OCI-M1 (cell line): ENCODE data around the gene MED22.
"Not testable (repeated sequence)": the region's sequence is repeated elsewhere in the genome, so short reads cannot be mapped to it uniquely, and the experiment has no call there.

Experiments used
- DNase-seq: peaks from one replicate; lab custom pipeline; 2025; lab: John Stamatoyannopoulos, UW

The MED22 gene

DNA sequence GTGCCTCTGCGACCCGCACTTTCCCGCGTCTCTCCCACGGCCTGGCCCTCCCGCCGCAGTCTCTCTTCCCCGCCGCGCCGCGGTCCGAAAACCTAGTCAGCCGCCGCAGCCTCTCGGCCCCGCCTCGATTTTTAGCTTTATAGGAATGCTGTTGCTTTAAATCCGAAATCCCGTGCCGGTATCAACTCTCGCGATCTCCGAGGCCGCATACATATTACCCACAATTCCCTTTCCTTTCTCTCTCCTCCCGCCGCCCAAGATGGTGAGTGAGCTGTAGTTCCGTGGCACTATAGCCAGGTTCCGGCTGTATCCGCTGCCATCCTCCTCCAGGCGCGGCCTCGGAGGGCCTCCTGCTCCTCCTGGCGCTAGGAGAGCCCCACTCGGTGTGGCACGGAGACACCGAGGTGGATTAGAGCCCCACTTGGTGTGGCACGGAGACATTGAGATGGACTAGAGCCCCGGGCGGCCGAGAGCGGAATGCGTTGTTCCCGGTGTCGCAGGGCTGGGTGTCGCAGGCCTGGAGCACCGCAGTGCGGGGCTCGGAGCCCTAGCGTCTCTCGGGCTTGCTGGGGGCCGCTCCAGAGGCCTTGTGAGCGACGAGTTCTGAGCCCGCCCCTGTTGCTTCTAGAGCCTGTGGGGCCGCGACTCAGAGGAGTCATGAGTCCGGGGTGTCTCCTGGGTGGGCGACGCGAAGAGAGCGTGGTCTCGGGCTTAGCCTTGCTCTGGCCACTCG is at the start of gene MED22, which contains the start of gene RPL7A:
Gene MED22 (minus strand): TSS at position 147 of the 733 bp plus-strand sequence. CDS start 1,469 bp downstream, outside the sequence.
Gene RPL7A (plus strand): TSS at position 234 of the 733 bp plus-strand sequence. CDS start 26 bp downstream, at position 260.
- peak; percentile 97 for DNase-seq

DNA sequence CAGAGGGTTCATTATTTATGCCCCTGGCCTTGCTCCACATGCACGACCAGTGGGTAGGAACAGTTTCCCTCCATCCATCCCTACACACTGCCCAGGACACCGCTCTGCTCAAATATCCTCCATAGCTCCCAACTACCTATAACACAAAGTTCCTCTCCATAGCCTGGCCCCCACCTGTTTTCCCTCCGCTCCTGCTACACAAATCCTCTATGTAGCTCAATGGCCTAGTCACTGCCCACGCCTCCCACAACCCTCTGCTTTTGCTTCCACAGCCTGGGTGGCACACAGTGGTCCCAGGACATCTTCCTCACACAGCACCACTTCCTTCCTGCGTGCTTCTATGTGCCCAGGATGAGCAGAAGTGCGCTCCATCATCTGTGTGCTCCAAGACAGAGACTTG is 49.4 kb upstream of the MED22 start:
- DNase-seq = no peak

DNA sequence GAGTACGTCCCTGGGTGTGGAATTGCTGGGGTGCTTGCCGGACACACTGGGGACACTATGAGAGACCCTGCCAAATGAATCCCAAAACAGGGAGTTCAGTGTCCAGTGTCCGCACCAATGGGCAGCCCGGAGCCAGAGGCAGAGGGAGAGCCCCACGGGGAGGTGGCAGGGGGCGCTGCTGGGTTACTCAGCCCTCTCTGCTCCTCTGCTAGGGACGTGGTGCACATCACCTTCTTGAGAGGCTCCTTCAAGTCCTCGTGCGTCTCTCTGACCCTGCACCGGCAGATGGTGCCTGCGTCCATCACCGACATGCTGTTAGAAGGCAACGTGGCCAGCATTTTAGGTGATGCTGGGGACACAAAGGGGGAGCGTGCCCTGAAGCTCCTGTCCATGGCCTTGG is 49.0 kb upstream of the MED22 start:
- DNase-seq = peak; percentile 30

DNA sequence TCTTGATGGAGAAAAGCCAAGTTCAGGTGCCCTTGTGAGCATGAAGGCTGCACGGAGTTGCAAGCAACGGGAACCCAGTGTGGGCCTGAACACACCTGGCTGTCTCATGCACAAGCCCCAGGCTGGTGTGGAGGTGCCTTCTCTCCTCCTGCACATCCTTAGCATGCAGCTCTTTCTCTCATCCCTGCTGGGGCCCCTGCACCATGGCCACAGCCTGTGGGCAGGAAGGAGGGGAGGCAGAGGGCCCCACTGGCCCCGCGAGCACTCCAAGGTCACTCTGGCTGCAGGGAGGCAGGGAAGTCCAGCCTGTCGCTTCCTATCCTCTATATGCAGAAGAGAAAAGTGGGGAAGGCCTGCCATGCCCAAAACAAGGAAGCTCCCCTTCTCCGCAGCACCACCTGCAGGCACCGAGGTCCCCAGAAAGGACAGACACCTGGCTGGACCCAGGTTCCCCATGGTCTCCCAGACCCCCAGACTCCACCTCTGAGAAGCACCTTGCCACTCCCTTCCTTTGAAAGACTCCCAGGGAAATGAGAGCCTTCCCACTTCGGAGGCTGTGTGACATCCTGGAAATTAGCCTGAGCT is 46.8 kb upstream of the MED22 start:
- DNase-seq = no peak

DNA sequence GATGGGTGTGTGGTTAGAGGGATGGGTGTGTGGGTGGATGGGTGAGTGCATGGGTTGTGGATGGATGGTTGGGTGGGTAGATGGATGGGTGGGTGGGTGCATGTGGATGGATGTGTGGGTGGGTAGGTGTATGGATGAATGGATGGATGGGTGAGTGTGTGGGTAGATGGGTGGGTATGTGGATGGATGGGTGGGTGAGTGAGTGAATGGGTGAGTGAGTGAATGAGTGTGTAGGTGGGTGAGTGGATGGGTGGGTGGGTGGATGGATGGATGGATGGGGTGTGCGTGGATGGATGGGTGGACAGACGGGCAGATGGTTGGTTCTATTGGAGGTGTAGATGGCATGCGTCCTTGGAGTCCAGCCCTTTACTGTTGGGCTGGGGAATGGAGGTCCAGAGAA is 45.5 kb upstream of the MED22 start:
- DNase-seq = no peak

DNA sequence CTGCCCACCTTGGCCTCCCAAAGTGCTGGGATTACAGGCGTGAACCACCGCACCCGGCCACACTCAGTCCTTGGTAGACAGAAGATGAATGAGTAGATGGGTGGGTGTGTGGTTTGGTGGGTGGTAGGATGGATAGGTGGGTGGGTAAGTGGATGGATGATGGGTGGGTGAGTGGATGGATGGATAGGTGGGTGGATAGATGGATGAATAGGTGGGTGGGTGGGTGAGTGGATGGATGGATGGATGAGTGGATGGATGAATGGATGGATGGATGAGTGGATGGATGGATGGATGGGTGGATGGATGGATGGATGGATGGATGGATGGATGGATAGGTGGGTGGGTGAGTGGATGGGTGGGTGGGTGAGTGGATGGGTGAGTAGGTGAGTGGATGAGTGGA is 44.4 kb upstream of the MED22 start:
- not testable (repeated sequence) for DNase-seq

DNA sequence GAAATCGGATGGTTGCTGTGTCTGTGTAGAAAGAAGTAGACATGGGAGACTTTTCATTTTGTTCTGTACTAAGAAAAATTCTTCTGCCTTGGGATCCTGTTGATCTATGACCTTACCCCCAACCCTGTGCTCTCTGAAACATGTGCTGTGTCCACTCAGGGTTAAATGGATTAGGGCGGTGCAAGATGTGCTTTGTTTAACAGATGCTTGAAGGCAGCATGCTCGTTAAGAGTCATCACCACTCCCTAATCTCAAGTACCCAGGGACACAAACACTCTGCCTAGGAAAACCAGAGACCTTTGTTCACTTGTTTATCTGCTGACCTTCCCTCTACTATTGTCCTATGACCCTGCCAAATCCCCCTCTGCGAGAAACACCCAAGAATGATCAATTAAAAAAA is 43.5 kb upstream of the MED22 start:
- not testable (repeated sequence) for DNase-seq

DNA sequence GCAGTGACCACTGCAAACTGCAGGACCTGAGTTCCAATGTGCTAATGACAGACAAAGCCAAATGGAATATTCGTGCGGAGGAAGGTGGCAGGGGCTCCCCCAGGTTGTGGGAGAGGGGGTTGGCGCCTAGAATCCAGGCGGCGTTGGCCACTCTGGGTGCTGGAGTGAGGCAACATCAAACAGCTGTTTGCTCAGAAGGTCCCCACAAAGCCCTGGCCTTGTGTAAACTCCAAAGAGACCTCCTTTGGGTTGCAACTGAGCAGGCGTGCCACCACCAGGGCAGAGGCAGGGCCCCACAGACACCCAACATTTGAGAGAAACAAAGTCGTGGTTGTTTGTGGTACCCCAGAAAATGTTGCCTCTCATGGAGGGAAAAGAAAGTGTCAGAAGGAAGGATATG is 42.8 kb upstream of the MED22 start:
- DNase-seq = no peak

DNA sequence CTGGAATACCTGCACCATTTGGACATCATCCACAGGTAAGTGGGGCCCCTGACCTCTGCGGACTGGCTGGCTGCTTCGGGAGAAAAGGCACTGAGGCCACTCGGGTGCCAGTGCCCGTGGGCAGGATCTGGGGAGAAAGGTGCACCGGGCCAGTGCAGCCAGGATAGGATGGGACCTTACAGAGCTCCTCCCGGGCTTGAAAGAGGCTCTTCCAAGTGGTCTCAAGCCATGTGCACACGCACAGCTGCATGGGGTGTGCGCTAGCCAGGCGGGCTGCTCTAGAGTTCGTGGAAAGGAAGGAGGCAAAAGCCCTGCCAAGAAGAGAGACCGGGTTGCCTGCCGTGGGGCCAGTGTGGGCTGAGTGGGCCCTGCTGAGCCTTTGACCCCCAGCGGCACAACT is 41.6 kb upstream of the MED22 start:
- no peak for DNase-seq

DNA sequence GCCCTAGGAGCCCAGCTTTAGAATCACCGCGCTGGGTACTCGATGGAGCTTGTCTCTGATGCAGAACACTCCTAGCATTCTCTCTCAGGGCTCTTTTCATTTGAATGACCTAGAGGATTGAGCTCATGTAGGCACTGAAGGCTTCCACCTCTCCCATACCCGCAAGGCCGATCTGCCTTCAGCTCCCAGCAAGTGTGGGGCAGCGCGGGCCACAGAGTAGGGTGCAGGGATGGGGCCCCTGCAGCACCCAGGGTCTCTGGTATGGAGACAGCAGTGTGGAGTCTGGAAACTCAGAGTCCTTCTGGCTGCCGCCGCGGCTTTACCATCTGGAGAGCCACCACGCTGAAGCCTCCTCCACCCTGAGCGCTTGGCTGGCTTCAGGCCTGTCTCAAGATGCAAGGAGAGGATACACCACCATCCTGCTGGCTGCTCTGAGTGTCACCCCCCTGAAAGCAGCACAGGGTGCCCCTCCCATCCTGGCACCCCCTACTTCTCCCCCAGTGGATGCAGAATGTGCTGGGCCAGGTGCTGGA is 41.2 kb upstream of the MED22 start:
- no peak for DNase-seq

DNA sequence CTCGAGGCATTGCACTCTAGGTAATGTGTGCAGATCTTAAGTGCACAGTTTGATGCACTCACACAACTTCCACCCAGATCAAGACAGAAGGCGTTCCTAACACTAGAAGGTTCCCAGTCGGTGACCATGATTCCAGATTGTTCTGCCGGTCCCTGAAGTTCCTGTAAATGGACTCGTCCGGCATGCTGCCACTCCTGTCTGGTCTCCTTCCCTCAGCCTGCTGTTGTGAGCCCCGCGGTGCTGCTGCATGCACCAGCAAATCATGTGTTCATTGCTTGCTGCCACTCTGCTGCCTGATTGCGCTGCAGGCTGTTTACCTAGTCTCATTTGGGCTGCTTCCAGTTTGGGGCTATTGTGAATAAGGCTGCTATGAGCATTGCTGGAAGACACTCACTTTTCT is 39.7 kb upstream of the MED22 start:
- no peak for DNase-seq

DNA sequence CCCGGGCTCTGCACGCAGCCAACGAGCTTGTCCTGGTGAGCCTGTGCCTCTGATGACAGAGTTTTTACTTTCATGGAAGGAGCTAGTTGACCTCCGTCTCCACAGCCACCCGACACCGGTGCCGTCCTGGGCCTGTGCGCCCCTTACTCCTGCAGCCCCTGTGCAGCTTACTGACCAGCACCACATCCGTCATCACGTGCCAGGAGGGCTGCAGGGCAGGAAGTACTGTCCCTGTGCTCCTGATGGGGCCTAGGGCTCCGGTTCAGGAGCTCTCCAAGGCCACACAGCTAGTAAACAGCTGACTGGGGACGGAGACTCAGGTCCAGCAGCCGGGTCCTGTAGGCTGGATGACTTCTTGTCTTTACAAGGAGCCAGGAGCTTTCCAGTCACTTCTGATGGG is 38.4 kb upstream of the MED22 start:
- no peak for DNase-seq

DNA sequence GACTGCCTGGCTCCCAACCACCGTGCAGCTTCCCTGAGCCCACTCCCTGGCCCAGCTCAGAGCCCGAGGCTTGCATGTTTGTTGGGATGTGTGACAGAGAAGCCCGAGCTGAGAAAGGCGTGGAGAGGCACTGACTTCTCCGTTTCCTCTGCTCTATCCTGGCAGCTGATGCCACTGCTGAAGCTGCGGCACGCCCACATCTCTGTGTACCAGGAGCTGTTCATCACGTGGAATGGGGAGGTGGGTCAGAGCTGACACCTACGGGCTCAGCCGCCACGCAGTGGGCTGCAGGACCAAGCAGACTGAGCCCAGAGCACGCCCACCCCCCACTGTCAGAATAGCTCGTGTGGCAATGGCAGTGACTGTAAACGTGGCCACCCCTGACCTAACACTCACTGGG is 37.5 kb upstream of the MED22 start:
- DNase-seq = no peak

DNA sequence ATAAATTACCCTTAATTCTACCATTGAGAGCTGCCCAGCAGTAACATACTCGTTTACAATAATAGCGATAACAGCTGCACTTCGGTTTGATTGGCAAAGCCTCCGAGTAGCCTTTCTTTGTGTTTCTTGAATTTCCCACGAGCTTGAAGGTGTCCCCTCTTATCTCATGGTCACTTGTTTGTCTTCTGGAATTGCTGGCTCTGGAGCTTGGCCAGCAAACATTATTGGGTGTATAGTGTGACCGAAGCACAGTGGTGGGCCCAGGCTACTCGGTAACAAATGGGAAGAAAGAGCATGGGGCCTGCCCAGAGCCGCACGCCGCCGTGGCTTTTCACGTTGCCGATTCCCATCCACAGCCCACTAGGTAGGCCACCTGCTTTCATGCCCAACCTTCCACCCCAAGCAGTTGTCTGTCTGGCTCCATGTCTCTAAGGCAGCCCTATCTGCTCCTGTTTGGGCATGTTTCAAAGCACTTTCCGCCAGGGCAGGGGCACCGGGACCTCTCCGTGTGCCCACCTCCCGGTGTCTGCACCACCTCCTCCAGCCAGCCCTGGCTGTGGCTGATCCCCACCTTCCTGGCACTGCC is 36.9 kb upstream of the MED22 start:
- DNase-seq = no peak

DNA sequence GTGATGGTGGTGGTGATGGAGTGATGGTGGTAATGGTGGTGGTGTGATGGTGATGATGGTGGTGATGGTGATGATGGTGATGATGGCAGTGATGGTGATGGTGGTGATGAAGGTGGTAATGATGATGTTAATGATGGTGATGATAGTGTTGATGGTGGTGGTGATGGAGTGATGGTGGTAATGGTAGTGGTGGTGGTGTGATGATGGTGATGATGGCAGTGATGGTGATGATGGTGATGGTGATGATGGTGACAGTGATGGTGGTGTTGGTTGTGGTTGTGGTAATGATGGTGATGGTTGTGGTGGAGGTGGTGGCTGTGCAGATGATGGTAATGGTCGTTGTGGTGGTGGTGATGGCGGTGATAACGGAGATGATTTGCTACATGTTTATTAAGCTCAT is 35.5 kb upstream of the MED22 start:
- no peak for DNase-seq

DNA sequence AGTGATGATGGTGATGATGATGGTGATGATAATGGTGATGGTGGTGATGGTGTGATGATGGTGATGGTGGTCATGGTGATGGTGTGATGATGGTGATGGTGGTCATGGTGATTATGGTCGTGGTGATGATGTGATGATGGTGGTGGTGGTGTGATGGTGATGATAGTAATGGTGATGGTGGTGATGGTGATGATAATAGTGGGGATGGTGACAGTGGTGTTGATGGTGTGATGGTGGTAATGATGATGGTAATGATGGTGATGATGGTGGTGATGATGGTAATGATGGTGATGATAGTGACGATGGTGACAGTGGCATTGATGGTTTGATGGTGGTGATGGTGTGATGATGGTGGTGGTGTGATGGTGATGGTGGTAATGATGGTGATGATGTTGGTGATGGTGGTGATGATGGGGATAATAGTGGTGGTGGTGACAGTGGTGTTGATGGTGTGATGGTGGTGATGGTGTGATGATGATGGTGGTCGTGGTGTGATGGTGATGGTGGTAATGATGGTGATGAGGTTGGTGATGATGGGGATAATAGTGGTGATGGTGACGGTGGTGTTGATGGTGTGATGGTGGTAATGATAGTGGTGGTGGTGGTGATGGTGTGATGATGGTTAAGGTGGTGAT is 34.7 kb upstream of the MED22 start:
- no peak for DNase-seq

DNA sequence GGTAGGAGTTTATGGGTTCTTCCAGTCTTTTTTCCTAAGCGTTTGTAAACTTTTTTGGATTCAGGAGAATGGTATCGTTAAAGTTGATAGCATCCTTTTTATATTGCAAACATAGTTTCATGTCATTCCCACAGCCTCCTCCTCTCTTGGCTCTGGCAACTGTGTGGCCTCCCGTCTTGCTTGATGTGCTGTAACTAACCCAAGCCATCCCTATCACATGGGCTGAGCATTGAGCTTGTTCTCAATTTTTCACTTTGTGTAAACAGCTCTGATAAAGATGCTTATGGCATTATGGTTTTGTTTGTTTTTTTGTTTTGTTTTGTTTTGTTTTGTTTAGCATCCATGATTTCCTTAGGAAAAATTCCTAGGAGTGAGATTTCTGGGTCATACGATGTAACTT is 32.8 kb upstream of the MED22 start:
- DNase-seq = no peak

DNA sequence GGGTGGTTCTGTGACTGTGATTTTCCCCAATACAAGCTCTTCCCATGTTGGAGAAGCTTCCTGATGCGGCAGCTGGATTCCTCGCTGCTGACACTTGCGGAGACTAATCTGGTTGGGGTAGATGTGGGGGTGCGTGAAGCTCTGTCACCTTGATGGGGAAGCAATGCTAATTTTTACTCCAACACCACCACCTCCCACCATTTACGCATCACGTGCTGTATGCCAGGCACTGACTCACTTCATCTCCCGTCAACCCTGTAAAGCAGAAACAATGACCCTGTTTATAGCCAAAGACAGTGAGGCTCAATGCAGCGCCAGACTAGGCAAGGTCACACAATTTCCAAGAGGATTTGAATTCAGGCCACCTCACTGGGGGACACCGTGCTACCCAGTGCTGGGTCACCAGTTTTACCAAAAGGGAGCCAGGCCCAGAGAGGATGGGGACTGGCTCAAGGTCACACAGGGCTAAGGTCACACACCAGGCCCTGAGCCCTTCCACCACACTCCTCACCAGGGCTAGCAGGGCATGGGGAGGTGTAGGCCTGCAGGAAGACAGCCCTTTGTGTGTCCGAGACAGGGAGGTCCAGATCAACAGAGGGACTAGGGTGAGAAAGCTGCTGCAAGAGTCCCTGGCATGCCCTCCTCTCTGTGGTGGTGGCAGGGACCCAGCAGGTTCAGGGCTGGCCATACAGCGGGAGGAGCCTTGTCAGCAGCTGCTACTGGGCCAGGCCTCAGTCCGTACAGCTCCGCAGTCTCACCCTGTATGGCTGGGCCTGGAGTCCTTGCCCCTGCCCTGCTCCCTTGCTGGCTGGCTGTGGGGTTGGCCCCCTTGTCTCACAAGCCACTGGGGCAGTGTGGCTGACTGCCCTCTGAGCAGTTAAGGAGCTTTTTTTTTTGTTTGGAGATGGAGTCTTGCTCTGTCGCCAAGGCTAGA is 31.5 kb upstream of the MED22 start:
- no peak for DNase-seq

DNA sequence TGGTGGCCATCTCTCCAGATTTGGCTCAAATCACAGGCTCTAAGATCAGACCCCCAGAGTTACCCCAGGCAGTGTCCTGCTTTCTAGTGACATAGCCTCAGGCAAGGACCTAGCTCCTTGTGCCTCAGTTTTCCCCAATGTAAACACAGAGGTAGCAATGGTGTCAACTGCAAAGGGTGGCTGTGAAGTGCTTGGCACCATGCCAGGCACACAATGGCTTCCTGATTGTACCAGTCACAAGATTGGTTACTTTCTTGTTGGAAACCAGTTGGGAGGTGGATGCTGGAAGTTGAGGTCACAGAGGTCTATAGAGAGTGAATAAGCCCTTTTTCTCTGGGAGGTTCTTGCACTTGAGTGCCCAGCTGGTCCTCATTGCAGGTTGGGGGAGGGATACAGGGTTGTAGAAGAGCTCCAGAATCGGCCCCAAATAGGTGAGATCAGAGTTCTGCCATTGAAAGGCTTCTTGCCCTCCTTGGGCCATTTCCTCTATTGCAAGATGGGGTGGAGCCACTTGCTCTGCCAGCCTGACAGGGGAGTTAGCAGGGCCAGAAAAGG is 30.6 kb upstream of the MED22 start:
- DNase-seq = no peak

DNA sequence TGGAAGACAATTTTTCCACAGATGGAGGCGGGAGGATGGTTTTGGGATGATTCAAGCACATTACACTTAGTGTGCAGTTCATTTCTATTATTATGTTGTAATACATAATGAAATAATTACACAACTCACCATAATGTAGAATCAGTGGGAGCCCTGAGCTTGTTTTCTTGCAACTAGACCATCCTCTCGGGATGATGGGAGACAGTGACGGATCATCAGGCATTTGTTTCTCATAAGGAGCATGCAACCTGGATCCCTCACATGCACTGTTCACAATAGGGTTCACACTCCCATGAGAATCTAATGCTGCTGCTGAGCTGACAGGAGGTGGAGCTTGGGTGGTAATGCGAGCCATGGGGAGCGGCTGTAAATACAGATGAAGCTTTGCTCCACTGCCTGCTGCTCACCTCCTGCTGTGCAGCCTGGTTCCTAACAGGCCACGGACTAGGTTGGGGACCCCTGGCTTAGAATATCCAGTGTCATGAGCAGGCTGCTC is 29.8 kb upstream of the MED22 start:
- peak; percentile 13 for DNase-seq

DNA sequence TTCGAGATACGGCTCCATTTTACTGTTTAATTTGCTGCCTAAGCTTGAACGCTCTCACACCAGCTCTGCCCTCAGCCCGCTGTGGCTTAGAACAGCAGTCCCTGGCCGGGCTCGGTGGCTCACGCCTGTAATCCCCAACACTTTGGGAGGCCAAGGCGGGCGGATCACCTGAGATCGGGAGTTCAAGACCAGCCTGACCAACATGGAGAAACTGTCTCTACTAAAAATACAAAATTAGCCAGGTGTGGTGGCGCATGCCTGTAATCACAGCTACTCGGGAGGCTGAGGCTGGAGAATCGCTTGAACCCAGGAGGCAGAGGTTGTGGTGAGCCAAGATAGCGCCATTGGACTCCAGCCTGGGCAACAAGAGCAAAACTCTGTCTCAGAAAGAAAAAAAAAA is 29.3 kb upstream of the MED22 start:
- DNase-seq = not testable (repeated sequence)
